A204.1 (cell line): ENCODE measurements around the gene CASQ2.

ENCODE experiments used
- FAIRE-seq: peaks from 2 replicates; lab custom pipeline; 2012; peaks lifted over from hg19 to GRCh38; lab: Jason Lieb, UNC

Gene CASQ2

GRCh38 chr1:115660151-115660550, 108.4 kb downstream of the CASQ2 start:
- FAIRE-seq: no peak

GRCh38 chr1:115658646-115659045, 109.9 kb downstream of the CASQ2 start:
- no peak for FAIRE-seq

DNA sequence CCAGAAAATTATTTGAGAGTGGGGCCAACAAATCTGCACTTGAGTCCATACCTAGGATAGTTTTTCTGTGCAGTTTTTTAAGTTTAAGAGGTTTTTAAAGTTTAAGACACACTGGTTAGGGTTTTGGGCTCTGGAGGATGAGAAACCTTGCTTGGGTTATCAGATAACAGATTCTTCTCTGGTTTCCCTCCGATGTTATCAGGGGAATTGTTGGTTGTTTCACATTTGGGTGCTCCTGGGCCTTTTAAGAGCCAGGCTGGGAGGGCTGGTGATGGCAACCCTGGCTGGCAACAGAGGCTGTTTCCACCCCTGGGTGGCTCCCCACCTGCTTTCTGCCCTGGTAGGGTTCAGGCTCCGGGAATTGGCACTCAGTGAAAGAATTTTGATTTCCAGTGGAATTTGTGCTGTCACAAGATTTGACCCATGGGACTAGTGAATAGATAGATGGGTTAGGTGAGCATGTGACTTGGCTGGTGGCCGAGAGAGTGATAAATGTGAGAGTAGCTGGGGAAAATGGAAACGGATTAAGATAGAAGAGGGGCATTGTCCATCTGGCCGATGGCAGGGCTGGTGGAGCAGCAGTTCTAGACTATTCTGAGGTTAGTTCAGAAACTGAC, 111.9 kb downstream of the CASQ2 start:
- FAIRE-seq: no peak

GRCh38 chr1:115655916-115656315, 112.6 kb downstream of the CASQ2 start:
- no peak for FAIRE-seq

GRCh38 chr1:115655306-115655663, 113.2 kb downstream of the CASQ2 start:
- FAIRE-seq: no peak

DNA sequence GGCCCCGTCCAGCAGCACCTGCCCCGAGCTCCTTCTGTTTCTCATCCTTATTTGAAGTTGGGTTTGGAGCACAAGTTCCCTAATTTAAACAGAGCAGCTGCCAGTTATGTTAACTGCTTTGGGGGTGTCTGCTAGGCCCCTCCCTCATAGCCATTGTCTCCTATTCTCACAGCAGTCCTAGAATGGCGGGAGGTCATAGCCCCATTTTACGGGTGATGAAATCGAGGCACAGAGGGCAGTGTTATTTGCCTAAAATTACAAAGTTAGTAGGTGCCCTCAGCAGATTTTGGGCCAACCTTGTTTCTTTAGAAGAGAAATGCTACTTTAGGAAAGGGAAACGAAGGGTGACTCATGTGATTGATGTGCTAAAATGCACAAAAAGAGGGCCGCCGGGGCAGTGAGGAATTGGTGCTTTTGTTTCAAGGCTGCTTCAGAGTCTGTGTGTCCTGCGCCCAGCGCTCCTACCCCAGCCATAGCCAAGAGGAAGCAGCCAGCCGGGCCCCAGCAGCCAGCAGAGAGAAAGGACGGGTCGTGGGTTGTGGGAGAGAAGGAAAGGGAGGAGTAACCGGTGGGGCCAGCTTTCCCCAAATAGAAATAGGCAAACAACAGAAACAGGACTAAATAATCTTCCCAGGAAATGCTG, 113.7 kb downstream of the CASQ2 start:
- no peak for FAIRE-seq

- no peak for FAIRE-seq
Observed at GRCh38 chr1:115654125-115654524, 114.4 kb downstream of the CASQ2 start.

GRCh38 chr1:115652236-115652788, 116.2 kb downstream of the CASQ2 start:
- no peak for FAIRE-seq

DNA sequence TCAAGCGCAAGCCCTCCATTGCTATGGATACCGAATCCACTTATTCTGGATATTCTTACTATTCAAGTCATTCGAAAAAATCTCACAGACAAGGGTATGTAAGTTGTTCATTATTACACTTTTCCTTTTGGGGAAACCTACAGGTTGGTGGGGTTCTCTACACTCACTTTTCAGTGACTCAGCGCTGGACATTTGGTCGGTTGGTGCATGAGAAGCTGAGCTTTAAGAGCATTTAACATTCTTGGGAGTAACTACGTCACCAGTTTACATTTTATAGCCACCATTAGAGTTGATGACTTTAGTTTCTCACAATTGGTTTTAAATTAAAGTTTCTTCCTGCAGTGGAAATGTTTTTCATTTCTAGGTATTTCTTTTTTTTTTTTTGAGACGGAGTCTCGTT, 117.1 kb downstream of the CASQ2 start:
- no peak for FAIRE-seq

- no peak for FAIRE-seq
Observed at GRCh38 chr1:115650961-115651360, 117.6 kb downstream of the CASQ2 start.
